Loucy (cell line): ENCODE measurements around the gene TLR1.

Source experiments
- H2AFZ ChIP-seq: fragments of 200-600 bp; sonication (generic); 2 replicates; pipeline ENCODE4 v1.6.0; 2016; ENCODE audit warnings: antibody characterized with exemption, mild to moderate bottlenecking, low read length, moderate library complexity
- H3F3A ChIP-seq: fragments of 200-600 bp; 2 replicates; pipeline ENCODE4 v1.6.0; 2016; ENCODE audit warnings: antibody characterized with exemption, low read depth, mild to moderate bottlenecking
- H3K27me3 ChIP-seq: fragments of 200-600 bp; sonication (generic); 2 replicates; pipeline ENCODE4 v1.6.1; 2014; ENCODE audit warnings: low read length, mild to moderate bottlenecking; ENCODE audit not compliant: insufficient read depth, poor library complexity, severe bottlenecking
- H3K36me3 ChIP-seq: fragments of 200-600 bp; sonication (generic); 2 replicates; pipeline ENCODE4 v1.6.1; 2016; ENCODE audit warnings: low read length; ENCODE audit not compliant: insufficient read depth
- H3K4me1 ChIP-seq: fragments of 200-600 bp; sonication (generic); 2 replicates; pipeline ENCODE4 v1.5.1; 2014; ENCODE audit warnings: low read length, mild to moderate bottlenecking; ENCODE audit not compliant: insufficient read depth, poor library complexity, severe bottlenecking
- H3K4me2 ChIP-seq: fragments of 200-600 bp; sonication (generic); 2 replicates; pipeline ENCODE4 v1.6.0; 2014; ENCODE audit warnings: antibody characterized with exemption, low read length, low read depth, mild to moderate bottlenecking; ENCODE audit not compliant: poor library complexity, severe bottlenecking
- H3K4me3 ChIP-seq: fragments of 200-600 bp; sonication (generic); 2 replicates; pipeline ENCODE4 v1.5.1; 2014; ENCODE audit warnings: low read length, mild to moderate bottlenecking, mixed read lengths; ENCODE audit not compliant: poor library complexity, severe bottlenecking
- H3K79me2 ChIP-seq: fragments of 200-600 bp; sonication (generic); 2 replicates; pipeline ENCODE4 v1.6.1; 2014; ENCODE audit warnings: low read length; ENCODE audit not compliant: insufficient read depth
- H3K9ac ChIP-seq: fragments of 200-600 bp; sonication (generic); 2 replicates; pipeline ENCODE4 v1.6.0; 2014; ENCODE audit warnings: mild to moderate bottlenecking, low read depth, low read length, moderate library complexity; ENCODE audit not compliant: poor library complexity, severe bottlenecking
- H3K9me2 ChIP-seq: fragments of 200-600 bp; sonication (generic); replicated peaks from 2 replicates; pipeline ENCODE4 v1.6.1; 2016; ENCODE audit warnings: low read depth, low read length, mixed read lengths
- H3K9me3 ChIP-seq: fragments of 200-600 bp; sonication (generic); 2 replicates; pipeline ENCODE4 v1.6.1; 2014; ENCODE audit warnings: mild to moderate bottlenecking, antibody characterized with exemption, low read length, low read depth; ENCODE audit not compliant: insufficient read depth
- H4K20me1 ChIP-seq: fragments of 200-600 bp; sonication (generic); 2 replicates; pipeline ENCODE4 v1.6.0; 2014; ENCODE audit warnings: antibody characterized with exemption, low read length, mild to moderate bottlenecking; ENCODE audit not compliant: insufficient read depth, poor library complexity, severe bottlenecking
- CTCF ChIP-seq: fragments of 200-600 bp; sonication (generic); conservative IDR thresholded peaks from 2 replicates; pipeline ENCODE4 v1.5.1; 2014; ENCODE audit warnings: mild to moderate bottlenecking, antibody characterized with exemption, low read length
- EZH2phosphoT487 ChIP-seq: fragments of 200-600 bp; IDR thresholded peaks from 2 replicates; pipeline ENCODE4 v1.6.1; 2018; ENCODE audit warnings: antibody characterized with exemption, mild to moderate bottlenecking, moderate library complexity, borderline replicate concordance

Gene TLR1

GRCh38 chr4:38757945-38758600 lies 46.5 kb downstream of the TLR1 start:
- H3K4me3 ChIP-seq: no peak overlapping the region
- no peaks in the 10 kb centered on the region for H3K9me2 ChIP-seq
- no peaks in the 10 kb centered on the region for H3K36me3 ChIP-seq
- H3K4me2 ChIP-seq: no peak overlapping the region
- no peak overlapping the region for H2AFZ ChIP-seq
- H3K9ac ChIP-seq: no peak overlapping the region
- H3K4me1 ChIP-seq: no peaks in the 10 kb centered on the region
- no peaks in the 10 kb centered on the region for H3F3A ChIP-seq
- peak; percentile 60 for TF ChIP-seq CTCF
- no peak for TF ChIP-seq EZH2phosphoT487
- no peaks in the 10 kb centered on the region for H3K27me3 ChIP-seq
- H3K9me3 ChIP-seq: no peaks in the 10 kb centered on the region
- no peaks in the 10 kb centered on the region for H4K20me1 ChIP-seq
- no peaks in the 10 kb centered on the region for H3K79me2 ChIP-seq

- Histone ChIP-seq H3F3A (no peaks in the 10 kb centered on the region), H4K20me1 (no peaks in the 10 kb centered on the region), H3K9ac (no peak overlapping the region), H3K9me2 (no peaks in the 10 kb centered on the region), H3K36me3 (no peaks in the 10 kb centered on the region), H3K79me2 (no peaks in the 10 kb centered on the region), H3K4me2 (no peak overlapping the region), H3K9me3 (no peaks in the 10 kb centered on the region), H3K27me3 (no peaks in the 10 kb centered on the region), H2AFZ (no peak overlapping the region), H3K4me3 (no peak overlapping the region), H3K4me1 (no peaks in the 10 kb centered on the region)
- no peak for TF ChIP-seq CTCF
Measured at GRCh38 chr4:38752941-38753806, 51.4 kb downstream of the TLR1 start.

- Histone ChIP-seq H3K9me2 (no peaks in the 10 kb centered on the region), H3K4me2 (no peak overlapping the region), H4K20me1 (no peaks in the 10 kb centered on the region), H3K4me1 (no peaks in the 10 kb centered on the region), H3K4me3 (no peak overlapping the region), H3F3A (no peaks in the 10 kb centered on the region), H3K9ac (no peak overlapping the region), H3K27me3 (no peaks in the 10 kb centered on the region), H3K36me3 (no peaks in the 10 kb centered on the region), H3K9me3 (no peaks in the 10 kb centered on the region), H2AFZ (no peak overlapping the region), H3K79me2 (no peaks in the 10 kb centered on the region)
- TF ChIP-seq EZH2phosphoT487 (no peak), CTCF (no peak)
Measured at GRCh38 chr4:38752372-38752940, 52.1 kb downstream of the TLR1 start.
